Activated CD4-positive, alpha-beta T cell treated with anti-CD3 and anti-CD28 coated beads, Interleukin-2, amount 10 ng/mL, durations not matched to agents 7 days and 5 days (primary cell): Measurements from ENCODE around the gene STARD3NL. TPM values are rescaled to one million over a fixed set of nuclear protein-coding genes. Genes with fewer than 3 reads are reported as not detected.

ENCODE experiments used
- CTCF ChIA-PET: fragments of 350-600 bp; sonication (Branson Sonifier 250); formaldehyde crosslinking; loops from one replicate; lab custom pipeline; 2021; ENCODE audit warnings: antibody characterized with exemption; lab: Charles Lee
- POLR2A ChIA-PET: fragments of 350-600 bp; sonication (Branson Sonifier 250); formaldehyde crosslinking; loops from one replicate; lab custom pipeline; 2021; ENCODE audit warnings: antibody characterized with exemption; lab: Charles Lee
- DNase-seq: peaks from one replicate; pipeline ENCODE4 v3.0.0-alpha.2; 2020
- H3K27ac Mint-ChIP-seq: one replicate; pipeline ENCODE4 v1.8.0; 2021; ENCODE audit warnings: mild to moderate bottlenecking, moderate library complexity, mixed read lengths
- H3K27me3 Mint-ChIP-seq: one replicate; pipeline ENCODE4 v1.8.0; 2021; ENCODE audit warnings: mixed read lengths
- H3K36me3 Mint-ChIP-seq: one replicate; pipeline ENCODE4 v1.8.0; 2021; ENCODE audit warnings: low read depth, mixed read lengths
- H3K4me1 Mint-ChIP-seq: one replicate; pipeline ENCODE4 v1.8.0; 2021; ENCODE audit warnings: mixed read lengths
- H3K4me3 Mint-ChIP-seq: one replicate; pipeline ENCODE4 v1.8.0; 2021; ENCODE audit warnings: mild to moderate bottlenecking, moderate library complexity, mixed read lengths
- H3K9me3 Mint-ChIP-seq: one replicate; pipeline ENCODE4 v1.8.0; 2021; ENCODE audit warnings: mixed read lengths
- total RNA-seq, 2 experiments: library from RNA; stranded (reverse); gene quantifications; one replicate each; pipeline ENCODE4 v1.2.3, GENCODE V29; 2021

Gene STARD3NL, protein sequence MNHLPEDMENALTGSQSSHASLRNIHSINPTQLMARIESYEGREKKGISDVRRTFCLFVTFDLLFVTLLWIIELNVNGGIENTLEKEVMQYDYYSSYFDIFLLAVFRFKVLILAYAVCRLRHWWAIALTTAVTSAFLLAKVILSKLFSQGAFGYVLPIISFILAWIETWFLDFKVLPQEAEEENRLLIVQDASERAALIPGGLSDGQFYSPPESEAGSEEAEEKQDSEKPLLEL
- 10 to 100 TPM; 22.5 to 22.9 TPM for total RNA-seq

DNA sequence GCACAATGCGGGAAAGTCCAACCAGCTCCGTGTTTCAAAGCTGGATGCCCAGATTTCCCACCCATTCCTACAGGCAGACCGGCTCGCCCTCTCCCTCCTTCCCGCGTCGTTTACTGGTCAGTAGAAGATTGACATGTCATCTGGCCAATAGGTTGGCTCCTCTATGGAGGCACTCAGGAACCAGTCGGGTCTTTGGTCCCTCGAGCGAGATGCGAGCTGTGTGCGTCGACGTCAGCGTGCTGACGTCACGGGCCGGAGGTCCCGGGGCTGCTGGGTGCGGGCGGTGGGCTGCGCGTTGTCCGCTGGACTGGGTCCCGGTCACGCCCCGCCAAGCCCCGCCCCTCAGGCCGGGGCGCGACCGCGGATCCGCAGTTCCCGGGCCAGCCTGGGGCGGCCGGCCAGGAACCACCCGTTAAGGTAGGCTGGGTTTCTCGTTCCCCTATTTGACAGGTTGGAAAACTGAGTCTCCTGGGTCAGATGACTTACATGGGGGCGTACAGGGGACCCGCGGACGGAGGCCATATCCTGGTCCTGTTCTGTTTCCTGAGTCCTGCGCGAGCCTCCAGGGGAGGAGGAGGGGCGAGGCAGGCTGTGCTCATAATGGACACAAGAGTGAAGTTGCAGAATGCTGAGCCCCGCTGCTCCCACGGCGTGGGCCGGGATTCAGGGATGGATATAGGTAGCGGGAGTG, at the start of gene STARD3NL:
STARD3NL (plus strand) TSS at position 242 of the 691 bp plus-strand sequence. CDS start 29,260 bp downstream, outside the sequence.
- H3K4me3 Mint-ChIP-seq: peak within 1 kb of the TSS; percentile 91
- H3K27me3 Mint-ChIP-seq: peaks cover 8% of the 10 kb centered on the region
- H3K27ac Mint-ChIP-seq: peak within 1 kb of the TSS; percentile 93
- peaks cover 4% of the 10 kb centered on the region for H3K36me3 Mint-ChIP-seq
- H3K4me1 Mint-ChIP-seq: peaks cover 32% of the 10 kb centered on the region
- ChIA-PET CTCF (interaction anchor here (0.8 to 1.2 kb wide), 7 partner anchors 38 to 192 kb away, joined by 3 to 8 read pairs (median 4); no protein-coding TSS in a partner anchor), POLR2A (no interaction called here)
- H3K9me3 Mint-ChIP-seq: peaks cover 6% of the 10 kb centered on the region
- DNase-seq: peak; percentile 97

DNA sequence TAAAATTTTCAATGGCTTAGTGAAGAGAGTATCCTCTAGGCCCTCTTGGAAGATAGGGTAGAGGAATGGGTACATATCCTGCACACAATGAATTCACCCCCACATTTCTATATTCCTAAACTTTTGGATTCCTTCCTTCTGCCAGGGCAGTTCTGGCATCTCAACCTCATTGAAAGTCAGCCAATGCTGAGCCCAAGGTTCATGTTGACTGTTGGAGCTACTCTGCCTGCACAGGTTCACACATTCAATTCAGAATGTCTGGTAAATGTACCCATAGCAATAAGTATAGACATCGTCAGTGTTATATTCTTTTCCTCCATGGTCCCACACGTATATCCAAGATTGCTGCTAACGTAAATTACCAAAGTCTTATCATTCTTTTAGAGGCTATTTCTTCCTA, 48.9 kb upstream of the STARD3NL start:
- no peaks in the 10 kb centered on the region for H3K4me1 Mint-ChIP-seq
- no peak overlapping the region for H3K4me3 Mint-ChIP-seq
- POLR2A ChIA-PET: no interaction called here
- H3K27ac Mint-ChIP-seq: no peak overlapping the region
- peaks cover 6% of the 10 kb centered on the region for H3K27me3 Mint-ChIP-seq
- no peaks in the 10 kb centered on the region for H3K36me3 Mint-ChIP-seq
- CTCF ChIA-PET: no interaction called here
- no peak for DNase-seq
- no peaks in the 10 kb centered on the region for H3K9me3 Mint-ChIP-seq

DNA sequence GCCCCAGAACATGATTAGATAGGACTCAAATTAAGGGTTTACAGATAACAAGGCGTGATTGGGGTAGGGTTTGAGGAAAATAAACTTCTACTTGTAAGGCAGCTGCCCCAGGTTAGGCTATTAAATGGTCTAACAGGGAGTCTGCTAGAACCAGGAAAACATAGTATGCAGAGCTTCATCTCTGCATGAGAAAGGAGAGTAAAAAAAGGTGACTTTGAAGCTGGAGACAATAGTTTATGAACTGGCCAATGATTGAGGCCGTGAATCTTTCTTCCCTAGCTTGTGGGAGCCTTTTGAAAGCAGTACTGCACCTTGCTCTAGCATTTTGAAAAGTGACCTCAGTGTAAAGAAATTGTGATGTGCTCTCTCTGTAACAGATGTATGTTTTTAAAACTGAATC, 48.5 kb upstream of the STARD3NL start:
- Mint-ChIP-seq H3K36me3 (no peaks in the 10 kb centered on the region), H3K9me3 (no peaks in the 10 kb centered on the region), H3K4me3 (no peak overlapping the region), H3K27ac (no peak overlapping the region), H3K27me3 (peaks cover 6% of the 10 kb centered on the region), H3K4me1 (no peaks in the 10 kb centered on the region)
- CTCF ChIA-PET: no interaction called here
- DNase-seq: no peak
- POLR2A ChIA-PET: no interaction called here

DNA sequence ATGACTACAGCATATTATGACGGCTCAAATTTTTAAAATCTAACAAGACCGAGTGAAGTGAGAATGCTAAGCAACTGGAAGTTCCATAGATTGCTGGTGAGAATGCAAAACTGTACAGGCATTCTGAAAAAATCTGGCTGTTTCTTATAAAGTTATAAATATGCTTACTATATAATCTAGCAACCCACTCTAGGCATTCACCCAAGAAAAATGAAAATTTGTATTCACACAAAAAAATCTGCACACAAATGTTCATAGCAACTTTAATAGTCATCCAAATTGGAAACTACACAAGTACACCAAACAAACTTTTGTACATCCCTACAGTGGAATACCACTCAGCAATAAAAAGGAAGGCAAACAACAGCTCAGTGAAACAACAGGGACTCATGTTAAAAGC, 39.9 kb upstream of the STARD3NL start:
- DNase-seq: no peak
- Mint-ChIP-seq H3K9me3 (no peaks in the 10 kb centered on the region), H3K4me3 (no peak overlapping the region), H3K27me3 (peaks cover 22% of the 10 kb centered on the region), H3K27ac (no peak overlapping the region), H3K36me3 (no peaks in the 10 kb centered on the region), H3K4me1 (no peaks in the 10 kb centered on the region)
- ChIA-PET CTCF (no interaction called here), POLR2A (no interaction called here)

DNA sequence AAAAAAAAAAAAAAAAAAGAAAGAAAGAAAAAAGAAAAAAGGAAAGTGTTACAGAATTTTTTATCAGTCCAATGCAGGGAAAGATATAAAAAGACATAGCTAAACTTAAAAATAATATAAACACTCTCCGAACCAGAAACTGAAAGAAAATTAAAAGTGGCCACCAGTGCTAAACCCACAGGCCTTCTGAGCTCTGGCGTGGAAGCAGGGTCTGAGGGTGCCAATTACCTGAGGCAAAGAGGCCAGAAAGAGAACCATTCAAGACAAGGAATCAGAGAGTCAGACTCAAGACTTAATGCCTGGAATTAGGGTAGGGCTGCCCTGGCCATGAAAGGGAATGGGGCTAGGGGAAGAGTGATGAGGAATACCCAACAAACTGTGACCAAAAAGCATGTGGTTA, 36.9 kb upstream of the STARD3NL start:
- ChIA-PET CTCF (interaction anchor here (1.8 kb wide), 1 partner anchor 12 kb away, joined by 3 read pairs; no protein-coding TSS in a partner anchor), POLR2A (no interaction called here)
- Mint-ChIP-seq H3K4me1 (no peaks in the 10 kb centered on the region), H3K4me3 (no peak overlapping the region), H3K27me3 (peaks cover 10% of the 10 kb centered on the region), H3K27ac (no peak overlapping the region), H3K36me3 (no peaks in the 10 kb centered on the region), H3K9me3 (no peaks in the 10 kb centered on the region)
- no peak for DNase-seq

DNA sequence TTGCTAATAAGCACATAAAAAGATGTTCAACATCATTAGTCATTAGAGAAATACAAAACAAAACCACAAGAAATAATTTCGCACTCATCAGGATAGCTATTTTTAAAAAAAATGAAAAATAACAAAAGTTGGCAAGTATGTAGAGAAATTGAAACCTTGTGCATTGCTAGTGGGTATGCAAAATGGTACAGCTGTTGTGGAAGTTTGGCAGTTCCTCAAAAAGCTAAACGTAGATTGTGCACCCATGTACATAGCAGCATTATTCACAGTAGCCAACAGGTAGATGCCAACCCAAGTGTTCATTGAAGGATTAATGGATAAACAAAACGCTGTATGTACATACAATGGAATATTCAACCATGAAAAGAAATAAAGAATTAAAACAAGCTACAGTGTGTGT, 35.3 kb upstream of the STARD3NL start:
- DNase-seq: no peak
- peaks cover 2% of the 10 kb centered on the region for H3K27me3 Mint-ChIP-seq
- ChIA-PET POLR2A (interaction anchor here (0.6 kb wide), 1 partner anchor 33 kb away, joined by 16 read pairs; no protein-coding TSS in a partner anchor), CTCF (no interaction called here)
- no peaks in the 10 kb centered on the region for H3K4me1 Mint-ChIP-seq
- no peaks in the 10 kb centered on the region for H3K36me3 Mint-ChIP-seq
- no peak overlapping the region for H3K4me3 Mint-ChIP-seq
- H3K27ac Mint-ChIP-seq: no peak overlapping the region
- no peaks in the 10 kb centered on the region for H3K9me3 Mint-ChIP-seq

DNA sequence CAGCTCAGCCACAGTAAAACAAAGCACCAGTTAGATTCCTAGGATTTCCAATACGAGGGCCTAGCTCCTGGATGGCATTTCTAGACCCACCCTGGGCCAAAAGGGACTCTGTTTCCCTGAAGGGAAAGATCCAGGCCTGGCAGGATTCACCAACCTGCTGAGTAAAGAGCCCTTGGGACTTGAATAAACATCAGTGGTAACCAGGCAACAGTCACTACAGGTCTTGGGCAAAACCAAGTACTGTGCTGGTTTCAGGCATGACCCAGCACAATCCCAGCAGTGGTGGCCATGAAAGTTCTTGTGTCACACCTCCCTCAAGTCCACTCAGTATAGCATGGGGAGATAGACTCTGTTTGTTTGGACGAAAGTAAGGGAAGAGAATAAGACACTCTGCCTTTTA, 31.0 kb upstream of the STARD3NL start:
- H3K4me3 Mint-ChIP-seq: no peak overlapping the region
- DNase-seq: no peak
- ChIA-PET CTCF (no interaction called here), POLR2A (no interaction called here)
- peaks cover 6% of the 10 kb centered on the region for H3K27me3 Mint-ChIP-seq
- no peaks in the 10 kb centered on the region for H3K4me1 Mint-ChIP-seq
- no peaks in the 10 kb centered on the region for H3K36me3 Mint-ChIP-seq
- H3K27ac Mint-ChIP-seq: no peak overlapping the region
- no peaks in the 10 kb centered on the region for H3K9me3 Mint-ChIP-seq

DNA sequence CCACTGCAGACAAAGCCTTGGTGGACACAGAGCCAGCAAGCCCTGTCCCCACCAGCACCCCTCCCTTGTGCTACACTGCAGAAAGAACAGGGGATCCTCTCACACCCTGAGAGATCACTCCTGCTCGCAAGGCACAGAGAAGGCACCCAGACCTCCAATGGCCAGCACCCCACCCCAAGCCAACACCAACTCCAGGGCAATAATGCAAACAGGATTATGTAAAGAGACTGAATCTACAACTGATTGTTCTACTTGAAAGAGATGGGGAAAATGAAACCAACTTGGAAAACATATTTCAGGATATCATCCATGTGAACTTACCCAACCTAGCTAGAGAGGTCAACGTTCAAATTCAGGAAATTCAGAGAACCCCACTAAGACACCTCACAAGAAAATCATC, 26.5 kb upstream of the STARD3NL start:
- Mint-ChIP-seq H3K4me1 (no peaks in the 10 kb centered on the region), H3K4me3 (no peak overlapping the region), H3K27me3 (peaks cover 27% of the 10 kb centered on the region), H3K9me3 (no peaks in the 10 kb centered on the region), H3K36me3 (no peaks in the 10 kb centered on the region), H3K27ac (no peak overlapping the region)
- ChIA-PET CTCF (interaction anchor here (0.7 kb wide), 2 partner anchors 75 to 152 kb away, joined by 3 read pairs; no protein-coding TSS in a partner anchor), POLR2A (no interaction called here)
- no peak for DNase-seq

DNA sequence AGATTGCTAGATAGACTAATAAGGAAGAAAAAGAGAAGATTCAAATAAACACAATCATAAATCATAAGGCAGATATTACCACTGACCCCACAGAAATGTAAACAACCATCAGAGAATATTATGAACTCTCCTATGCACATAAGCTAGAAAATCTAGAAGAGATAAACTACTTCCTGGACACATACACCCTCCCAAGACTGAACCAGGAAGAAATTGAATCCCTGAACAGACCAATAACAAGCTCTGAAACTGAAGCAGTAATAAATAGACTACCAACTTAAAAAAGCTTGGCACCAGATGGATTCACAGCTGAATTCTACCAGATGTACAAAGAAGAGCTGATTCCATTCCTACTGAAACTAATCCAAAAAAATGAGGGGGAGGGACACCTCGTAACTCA, 24.5 kb upstream of the STARD3NL start:
- no peak for DNase-seq
- POLR2A ChIA-PET: no interaction called here
- CTCF ChIA-PET: interaction anchor here (0.9 kb wide), 1 partner anchor 13 kb away, joined by 3 read pairs; no protein-coding TSS in a partner anchor
- Mint-ChIP-seq H3K36me3 (no peaks in the 10 kb centered on the region), H3K9me3 (no peaks in the 10 kb centered on the region), H3K4me1 (no peaks in the 10 kb centered on the region), H3K4me3 (no peak overlapping the region), H3K27ac (no peak overlapping the region), H3K27me3 (peaks cover 25% of the 10 kb centered on the region)

DNA sequence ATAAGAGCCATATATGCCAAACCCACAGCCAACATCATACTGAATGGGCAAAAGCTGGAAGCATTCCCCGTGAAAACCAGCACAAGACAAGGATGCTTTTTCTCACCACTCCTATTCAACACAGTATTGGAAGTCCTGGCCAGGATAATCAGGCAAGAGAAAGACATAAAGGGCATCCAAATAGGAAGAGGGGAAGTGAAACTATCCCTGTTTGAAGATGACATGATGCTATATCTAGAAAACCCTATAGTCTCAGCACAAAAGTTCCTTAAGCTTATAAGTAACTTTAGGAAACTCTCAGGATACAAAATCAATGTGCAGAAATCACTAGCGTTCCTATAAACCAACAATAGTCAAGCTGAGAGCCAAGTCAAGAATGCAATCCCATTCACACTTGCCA, 23.8 kb upstream of the STARD3NL start:
- H3K27me3 Mint-ChIP-seq: peaks cover 25% of the 10 kb centered on the region
- no peaks in the 10 kb centered on the region for H3K9me3 Mint-ChIP-seq
- H3K36me3 Mint-ChIP-seq: no peaks in the 10 kb centered on the region
- H3K4me1 Mint-ChIP-seq: no peaks in the 10 kb centered on the region
- POLR2A ChIA-PET: no interaction called here
- no peak overlapping the region for H3K4me3 Mint-ChIP-seq
- DNase-seq: no peak
- CTCF ChIA-PET: no interaction called here
- no peak overlapping the region for H3K27ac Mint-ChIP-seq

DNA sequence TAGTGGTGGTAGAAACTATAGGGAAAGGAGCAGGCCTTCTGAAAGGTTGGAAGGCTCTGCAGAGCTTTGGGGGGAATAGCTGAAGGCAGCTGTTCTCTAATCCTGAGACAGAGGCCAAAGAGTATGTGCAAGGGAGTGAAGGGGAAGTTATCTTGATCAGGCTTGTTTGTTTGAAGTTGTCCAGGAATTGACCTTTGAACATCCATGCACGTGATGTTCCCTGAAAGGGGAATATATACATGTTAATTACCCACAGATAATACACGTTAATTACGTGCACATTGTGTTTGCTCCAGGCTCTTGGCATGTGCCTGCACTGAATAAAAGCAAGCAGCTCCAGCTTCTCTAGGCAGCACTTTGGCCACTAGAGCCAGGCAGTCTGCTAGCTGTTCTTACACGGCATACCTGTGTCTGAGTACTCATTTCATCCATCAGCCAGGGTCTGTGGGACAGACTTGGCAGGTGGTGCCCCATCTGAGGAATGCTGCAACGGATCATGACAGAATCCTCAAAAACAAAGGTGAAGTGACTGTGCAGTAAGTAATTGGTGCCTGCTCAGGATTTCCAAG, 18.0 kb upstream of the STARD3NL start:
- Mint-ChIP-seq H3K27ac (no peak overlapping the region), H3K4me1 (no peaks in the 10 kb centered on the region), H3K4me3 (no peak overlapping the region), H3K9me3 (no peaks in the 10 kb centered on the region), H3K27me3 (peaks cover 14% of the 10 kb centered on the region), H3K36me3 (no peaks in the 10 kb centered on the region)
- ChIA-PET CTCF (no interaction called here), POLR2A (no interaction called here)
- DNase-seq: no peak

DNA sequence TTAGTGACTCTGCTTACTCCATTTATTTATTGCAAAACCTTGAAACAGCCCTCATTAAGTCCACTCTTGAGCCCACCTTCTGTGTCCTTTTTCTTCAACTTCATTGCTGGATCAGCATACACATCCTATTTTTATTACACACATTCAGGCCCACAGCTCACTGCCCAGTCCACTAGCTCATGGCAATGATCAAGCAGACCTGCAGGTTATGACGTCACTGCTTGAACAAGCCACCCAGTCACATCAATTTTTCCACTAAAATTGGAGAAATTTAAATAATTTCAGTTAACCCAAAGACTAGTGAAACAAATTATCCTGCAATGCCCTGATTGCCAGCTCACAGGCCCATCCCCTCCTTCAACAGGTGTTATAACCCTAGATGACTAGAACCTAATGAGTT, 16.0 kb upstream of the STARD3NL start:
- H3K9me3 Mint-ChIP-seq: no peaks in the 10 kb centered on the region
- no peaks in the 10 kb centered on the region for H3K36me3 Mint-ChIP-seq
- no peak for DNase-seq
- ChIA-PET POLR2A (no interaction called here), CTCF (interaction anchor here (2.0 kb wide), 1 partner anchor 54 kb away, joined by 4 read pairs; no protein-coding TSS in a partner anchor)
- peaks cover 9% of the 10 kb centered on the region for H3K27me3 Mint-ChIP-seq
- H3K27ac Mint-ChIP-seq: no peak overlapping the region
- H3K4me1 Mint-ChIP-seq: no peaks in the 10 kb centered on the region
- no peak overlapping the region for H3K4me3 Mint-ChIP-seq

DNA sequence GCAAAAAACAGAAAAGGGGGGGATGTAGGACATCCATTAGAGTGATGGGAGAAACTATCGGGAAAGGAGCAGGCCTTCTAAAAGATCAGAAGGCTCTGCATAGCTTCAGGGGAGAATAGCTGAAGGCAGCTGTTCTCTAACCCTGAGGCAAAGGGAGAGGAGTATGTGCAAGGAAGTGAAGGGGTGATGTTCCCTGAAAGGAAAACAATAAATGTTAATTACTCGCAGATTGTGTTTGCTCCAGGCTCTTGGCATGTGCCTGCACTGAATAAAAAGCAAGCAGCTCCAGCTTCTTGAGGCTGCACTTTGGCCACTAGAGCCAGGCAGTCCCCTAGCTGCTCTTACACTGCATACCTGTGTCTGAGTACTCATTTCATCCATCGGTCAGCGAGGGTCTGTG, 14.4 kb upstream of the STARD3NL start:
- Mint-ChIP-seq H3K36me3 (no peaks in the 10 kb centered on the region), H3K9me3 (no peaks in the 10 kb centered on the region), H3K4me3 (no peak overlapping the region), H3K4me1 (peaks cover 8% of the 10 kb centered on the region), H3K27ac (no peak overlapping the region), H3K27me3 (peaks cover 20% of the 10 kb centered on the region)
- CTCF ChIA-PET: no interaction called here
- POLR2A ChIA-PET: no interaction called here
- no peak for DNase-seq
